Sigmoid colon (tissue), 7 donors: ENCODE data around the gene INF2. TPM values are rescaled to one million over a fixed set of nuclear protein-coding genes. Genes with fewer than 3 reads are reported as not detected.
A peak's percentile ranks its signal among the peaks of the same experiment; 100 is the strongest.

Experiments
- DNase-seq: peaks from one replicate; pipeline ENCODE4 v3.0.0-alpha.2; 2019
- H3K27ac ChIP-seq, 4 donors: fragments of 200-600 bp; sonication (generic); one replicate each; pipeline ENCODE4 v1.5.1; 2016 to 2019; ENCODE audit warnings: mild to moderate bottlenecking in 1 of 4
- H3K27me3 ChIP-seq, 3 donors: fragments of 200-600 bp; sonication (generic); one replicate each; pipeline ENCODE4 v1.5.1; 2019; ENCODE audit warnings: mild to moderate bottlenecking in 1 of 3
- H3K36me3 ChIP-seq, 4 donors: fragments of 200-600 bp; sonication (generic); one replicate each; pipeline ENCODE4 v1.5.1; 2016 to 2019
- H3K4me1 ChIP-seq, 4 donors: fragments of 200-600 bp; sonication (generic); one replicate each; pipeline ENCODE4 v1.5.1; 2017 to 2019
- H3K4me3 ChIP-seq, 4 donors: fragments of 200-600 bp; sonication (generic); one replicate each; pipeline ENCODE4 v1.5.1; 2017 to 2019; ENCODE audit warnings: mild to moderate bottlenecking in 2 of 4, moderate library complexity in 1 of 4
- H3K9me3 ChIP-seq, 4 donors: fragments of 200-600 bp in 3 of 4; sonication (generic) in 3 of 4; one replicate each; pipeline versions ENCODE4 v1.5.1 to v1.6.1; 2013 to 2019
- EP300 ChIP-seq, 4 donors: sonication (generic); formaldehyde crosslinking; IDR thresholded peaks; one replicate each; pipeline ENCODE4 v1.6.1; 2017; ENCODE audit warnings: antibody characterized with exemption in 4 of 4
- POLR2A ChIP-seq, 2 donors: fragments of 450-650 bp; IDR thresholded peaks; one replicate each; pipeline ENCODE4 v1.6.1; 2016; ENCODE audit warnings: antibody characterized with exemption in 2 of 2, mild to moderate bottlenecking in 2 of 2, moderate library complexity in 2 of 2
- POLR2AphosphoS5 ChIP-seq, 4 donors: sonication (generic); formaldehyde crosslinking; IDR thresholded peaks; one replicate each; pipeline ENCODE4 v1.6.1; 2017; ENCODE audit warnings: antibody characterized with exemption in 4 of 4
- WGBS, 2 donors: extraction: QIAGEN DNeasy Blood & Tissue Kit; methylation state at CpG; one replicate each; pipeline ENCODE4 v1.1.7; 2013; 5-methylcytosine and 5-hydroxymethylcytosine counted together
- intact Hi-C: fragments of 100-400 bp; cut with DNase I; formaldehyde crosslinking; loops from one replicate; pipeline ENCODE4 v1.15.1; 2023
- polyA plus RNA-seq, 3 donors: library from polyadenylated mRNA; stranded (reverse); fragments of 200-250 nt; gene quantifications; one replicate each; pipeline ENCODE4 v1.2.3, GENCODE V29; 2013
- total RNA-seq, 4 donors: library from RNA; depleted of rRNA; stranded (reverse); fragments of >200 nt; gene quantifications; one replicate each; pipeline ENCODE4 v1.1.0, GENCODE V29; 2016
- TF ChIP-seq, protein P1 (sequence below), 4 experiments: fragments of 450-650 bp in 3 of 4; fragments of 200-600 bp in 1 of 4; IDR thresholded peaks; one replicate each; pipeline ENCODE4 v1.5.1; 2016 to 2019; ENCODE audit warnings: antibody characterized with exemption in 4 of 4, mild to moderate bottlenecking in 3 of 4, moderate library complexity in 2 of 4
- donor health status: healthy with polysubstance abuse.
- donor health status: Bipolar disorder and iron deficiency.
- donor health status: healthy.

Gene INF2
- total and polyA plus RNA-seq, 7 donors: 26.3 to 169 (median 67.0) TPM

DNA sequence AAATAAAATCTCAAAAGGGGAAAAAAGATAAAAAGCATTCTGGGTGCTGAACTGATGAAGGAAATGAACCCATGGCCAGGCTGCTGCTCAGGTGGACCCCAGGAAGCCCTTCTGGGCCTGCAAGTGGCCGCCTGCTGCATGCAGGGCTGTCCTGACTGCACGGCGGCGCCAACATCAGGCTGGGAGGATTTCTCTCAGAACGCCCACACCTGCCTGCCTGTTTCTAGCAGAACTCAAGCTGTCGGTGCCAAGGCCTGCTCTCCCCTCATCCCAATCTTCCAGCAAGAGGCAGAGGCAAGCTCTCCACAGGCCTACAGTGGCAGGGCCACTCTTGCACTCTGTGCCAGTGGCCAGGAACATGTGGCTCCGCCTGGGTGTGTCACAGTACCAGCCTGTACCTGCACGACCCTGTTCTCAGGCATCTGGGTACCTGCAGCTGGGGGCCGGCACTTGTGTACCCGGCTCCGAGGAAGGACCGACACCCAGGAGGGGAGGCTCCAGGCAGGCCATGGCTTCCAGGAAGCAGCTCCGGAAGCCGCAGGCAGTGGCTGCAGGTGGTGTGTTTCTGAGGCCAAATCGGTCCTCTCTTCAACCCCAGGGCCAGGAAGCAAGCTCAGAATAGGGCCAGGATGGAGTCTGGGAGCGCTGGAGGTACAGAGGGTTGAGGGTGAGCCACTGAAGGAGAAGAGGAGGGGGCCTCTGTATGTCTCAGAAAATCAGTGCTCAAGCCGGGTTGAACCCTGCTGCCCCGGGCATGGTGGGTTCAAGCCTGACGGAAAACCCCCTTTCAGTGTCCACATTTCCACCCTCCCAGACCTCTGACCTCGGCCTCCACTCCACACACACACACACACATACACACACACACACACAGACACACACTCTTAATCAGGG lies 2.5 kb upstream of the INF2 start:
- Histone ChIP-seq H3K9me3 (no peaks in the 10 kb centered on the region), H3K4me1 (peaks cover 0 to 54% (median 51%) of the 10 kb centered on the region in 4 donors), H3K4me3 (no peak overlapping the region), H3K36me3 (peaks cover 0 to 2% (median 0%) of the 10 kb centered on the region in 4 donors), H3K27ac (peak overlapping the region; percentile 82 to 90 (median 84)), H3K27me3 (no peaks in the 10 kb centered on the region)
- intact Hi-C loops: no loop called here
- no peak for DNase-seq
- WGBS, 2 donors: 38 to 60% methylated on average over 20 of the region's 20 CpGs
- TF ChIP-seq POLR2AphosphoS5 (IDR thresholded peaks at IDR 0.05) (no peak), EP300 (IDR thresholded peaks at IDR 0.05) (no peak), POLR2A (IDR thresholded peaks at IDR 0.05) (no peak)
- TF ChIP-seq, protein P1, sequence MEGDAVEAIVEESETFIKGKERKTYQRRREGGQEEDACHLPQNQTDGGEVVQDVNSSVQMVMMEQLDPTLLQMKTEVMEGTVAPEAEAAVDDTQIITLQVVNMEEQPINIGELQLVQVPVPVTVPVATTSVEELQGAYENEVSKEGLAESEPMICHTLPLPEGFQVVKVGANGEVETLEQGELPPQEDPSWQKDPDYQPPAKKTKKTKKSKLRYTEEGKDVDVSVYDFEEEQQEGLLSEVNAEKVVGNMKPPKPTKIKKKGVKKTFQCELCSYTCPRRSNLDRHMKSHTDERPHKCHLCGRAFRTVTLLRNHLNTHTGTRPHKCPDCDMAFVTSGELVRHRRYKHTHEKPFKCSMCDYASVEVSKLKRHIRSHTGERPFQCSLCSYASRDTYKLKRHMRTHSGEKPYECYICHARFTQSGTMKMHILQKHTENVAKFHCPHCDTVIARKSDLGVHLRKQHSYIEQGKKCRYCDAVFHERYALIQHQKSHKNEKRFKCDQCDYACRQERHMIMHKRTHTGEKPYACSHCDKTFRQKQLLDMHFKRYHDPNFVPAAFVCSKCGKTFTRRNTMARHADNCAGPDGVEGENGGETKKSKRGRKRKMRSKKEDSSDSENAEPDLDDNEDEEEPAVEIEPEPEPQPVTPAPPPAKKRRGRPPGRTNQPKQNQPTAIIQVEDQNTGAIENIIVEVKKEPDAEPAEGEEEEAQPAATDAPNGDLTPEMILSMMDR (IDR thresholded peaks at IDR 0.05): no peak

DNA sequence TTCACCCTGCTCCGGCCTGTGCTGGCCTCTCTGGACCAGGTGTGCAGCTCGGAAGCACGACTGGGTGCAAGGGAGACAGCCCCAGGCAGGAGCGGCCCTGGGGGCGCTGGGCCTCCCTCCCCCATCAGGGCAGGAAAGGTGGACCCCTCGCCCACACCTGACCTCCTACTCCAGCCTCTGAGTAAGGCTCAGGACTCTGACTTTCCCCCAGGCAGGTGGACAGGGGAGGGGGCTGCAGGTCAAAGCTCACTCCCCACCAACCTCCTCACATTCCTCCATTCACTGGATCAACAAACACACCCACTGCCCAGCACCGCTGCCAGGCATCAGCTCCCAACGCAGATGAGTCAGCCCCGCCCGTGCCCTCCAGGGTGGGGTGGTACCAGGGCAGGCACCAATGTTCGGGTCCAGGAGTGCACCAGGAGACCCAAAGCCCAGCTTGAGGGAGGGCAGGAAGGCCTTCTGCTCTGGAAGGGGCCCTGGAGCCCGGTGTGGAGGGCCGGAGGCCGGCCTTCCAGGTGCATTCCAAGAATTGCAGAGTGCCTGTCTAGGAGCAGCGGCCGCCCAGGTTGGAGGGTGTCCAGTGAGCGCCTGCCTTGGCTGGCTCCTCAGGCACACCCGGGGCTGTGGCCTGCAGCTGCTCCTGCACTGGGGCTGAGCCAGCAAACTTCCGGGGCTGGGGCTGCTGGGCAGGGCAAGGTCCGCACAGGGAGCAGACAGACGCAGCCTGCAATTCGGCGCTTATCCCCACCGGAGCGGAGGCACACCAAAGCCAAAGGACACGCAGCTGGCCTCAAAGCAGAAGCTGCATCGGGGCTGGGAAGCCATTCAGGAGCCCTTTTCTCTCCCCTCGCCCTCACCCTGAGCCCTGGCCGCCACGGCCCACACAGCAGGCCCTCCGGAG lies 1.6 kb upstream of the INF2 start:
- Histone ChIP-seq H3K4me1 (peaks cover 0 to 54% (median 51%) of the 10 kb centered on the region in 4 donors), H3K27ac (peak overlapping the region; percentile 82 to 90 (median 84)), H3K36me3 (peaks cover 0 to 12% (median 0%) of the 10 kb centered on the region in 4 donors), H3K4me3 (peak overlapping the region in 2 of 4 donors; percentile 96 to 100), H3K27me3 (no peaks in the 10 kb centered on the region), H3K9me3 (no peaks in the 10 kb centered on the region)
- TF ChIP-seq POLR2AphosphoS5 (IDR thresholded peaks at IDR 0.05) (peak in 2 of 4 donors; percentile 13 to 38), EP300 (IDR thresholded peaks at IDR 0.05) (no peak), POLR2A (IDR thresholded peaks at IDR 0.05) (peak in 1 of 2 donors; percentile 58)
- TF ChIP-seq, protein P1 (IDR thresholded peaks at IDR 0.05): no peak
- peak; percentile 91 for DNase-seq
- WGBS, 2 donors: 13 to 61% methylated on average over 31 of the region's 31 CpGs
- intact Hi-C loops: no loop called here

DNA sequence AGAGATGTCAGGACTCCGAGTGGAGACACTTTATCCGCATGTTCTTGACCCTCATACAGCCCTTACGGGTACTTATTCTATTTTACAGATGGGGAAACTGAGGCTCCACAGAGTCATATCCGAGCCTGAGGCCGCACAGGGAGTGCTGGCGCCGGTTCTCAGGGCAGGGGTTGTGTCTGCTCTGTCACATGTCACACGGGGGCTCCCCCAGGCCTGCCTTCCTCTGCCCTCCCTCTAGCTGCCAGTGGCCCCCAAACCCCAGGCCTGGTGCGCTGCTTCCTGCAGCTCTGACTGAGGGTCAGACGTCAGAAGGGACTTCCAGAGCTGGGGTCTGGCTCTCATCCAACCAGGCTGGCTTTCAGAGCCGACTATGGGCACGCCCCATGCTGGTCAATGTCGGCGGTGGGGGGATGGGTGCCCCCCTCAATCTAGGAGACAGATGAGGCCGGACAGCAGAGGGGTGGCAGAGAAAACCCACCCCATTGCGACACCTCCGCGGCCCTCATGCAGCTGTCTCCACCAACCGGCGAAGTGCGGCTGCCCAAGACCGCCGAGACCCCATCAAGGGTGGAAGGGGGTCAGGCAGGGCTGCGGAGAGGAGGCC lies 811 bp upstream of the INF2 start:
- DNase-seq: no peak
- no peaks in the 10 kb centered on the region for H3K27me3 ChIP-seq
- H3K9me3 ChIP-seq: no peaks in the 10 kb centered on the region
- intact Hi-C loops: loop anchor here (1.0 kb wide), 1 partner anchor 38 kb away; no protein-coding TSS in a partner anchor
- peak overlapping the region; percentile 76 to 100 (median 96) for H3K4me3 ChIP-seq
- TF ChIP-seq, protein P1 (IDR thresholded peaks at IDR 0.05): no peak
- TF ChIP-seq EP300 (IDR thresholded peaks at IDR 0.05) (no peak), POLR2A (IDR thresholded peaks at IDR 0.05) (no peak), POLR2AphosphoS5 (IDR thresholded peaks at IDR 0.05) (no peak)
- peaks cover 0 to 60% (median 58%) of the 10 kb centered on the region in 4 donors for H3K4me1 ChIP-seq
- 8 to 46% methylated on average over 24 of the region's 24 CpGs for WGBS, 2 donors
- peak overlapping the region; percentile 82 to 90 (median 84) for H3K27ac ChIP-seq
- peaks cover 0 to 12% (median 0%) of the 10 kb centered on the region in 4 donors for H3K36me3 ChIP-seq
